Activated CD8-positive, alpha-beta memory T cell treated with anti-CD3 and anti-CD28 coated beads, Interleukin-2, amount 50 U/mL, for 24 hours (primary cell): ENCODE measurements around the gene CLEC20A.

Experiments
- DNase-seq: peaks from one replicate; pipeline ENCODE4 v3.0.0-alpha.2; 2020; ENCODE audit errors: extremely low read depth

CLEC20A gene

DNA sequence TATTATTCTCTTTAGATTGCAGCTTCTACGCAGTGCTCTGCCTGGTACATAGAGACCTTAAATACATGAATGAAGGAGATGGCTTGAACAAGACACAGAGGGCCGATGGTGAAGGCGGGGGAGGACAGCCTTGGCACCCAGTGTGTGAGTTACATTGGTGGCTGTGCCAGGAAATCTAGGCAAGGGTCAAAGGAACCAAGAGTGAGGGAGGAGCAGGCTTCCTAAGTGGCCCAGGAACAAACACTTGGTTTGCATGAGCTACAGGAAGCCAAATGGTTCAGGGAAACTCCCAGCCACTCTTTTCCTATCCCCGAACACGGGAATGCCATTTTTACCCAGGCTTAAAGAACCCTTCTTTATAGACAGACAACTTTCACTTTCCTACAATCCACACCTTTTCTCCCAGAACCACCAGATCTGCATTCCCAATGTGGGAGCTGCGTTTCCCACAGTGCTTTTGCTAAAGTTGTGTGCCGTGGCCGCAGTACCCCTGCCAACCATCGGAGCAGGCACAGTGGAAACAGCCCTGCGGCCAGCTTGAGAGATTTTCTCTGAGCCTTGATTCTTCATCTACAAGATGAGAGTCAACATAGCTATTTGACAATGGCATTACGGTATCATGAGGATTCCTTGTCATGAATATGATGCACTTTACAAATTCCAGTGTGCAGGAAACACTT lies 3.5 kb upstream of the CLEC20A start:
- DNase-seq: no peak

DNA sequence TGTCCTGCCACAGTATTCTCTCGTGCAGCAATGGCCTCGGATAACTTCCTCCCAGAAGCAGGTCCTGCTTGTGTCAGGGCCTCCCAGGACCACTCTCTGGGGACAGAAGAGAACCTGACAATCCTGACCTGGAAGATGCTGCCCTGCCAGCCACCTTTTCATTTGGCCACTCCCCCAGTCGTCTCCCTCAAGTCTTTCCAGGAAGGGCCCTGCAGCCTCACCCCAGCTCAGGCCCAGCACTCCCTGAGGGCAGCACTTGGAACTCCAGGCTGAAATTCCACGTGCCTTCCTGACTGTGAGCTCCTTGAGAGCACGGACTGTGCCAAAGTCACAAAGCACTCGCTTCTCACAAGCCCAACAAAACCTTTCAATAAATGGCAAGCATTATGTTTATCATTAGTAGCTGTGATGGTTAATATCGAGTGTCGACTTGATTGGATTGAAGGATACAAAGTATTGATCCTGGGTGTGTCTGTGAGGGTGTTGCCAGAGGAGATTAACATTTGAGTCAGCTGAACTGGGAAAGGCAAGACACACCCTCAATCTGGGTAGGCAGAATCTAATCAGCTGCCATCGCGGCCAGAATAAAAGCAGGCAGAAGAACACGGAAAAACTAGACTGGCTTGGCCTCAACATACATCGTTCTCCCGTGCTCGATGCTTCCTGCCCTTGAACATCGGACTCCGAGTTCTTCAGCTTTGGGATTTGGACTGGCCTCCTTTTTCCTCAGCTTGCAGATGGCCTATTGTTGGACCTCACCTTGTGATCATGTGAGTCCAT lies 2.3 kb upstream of the CLEC20A start:
- DNase-seq: no peak

DNA sequence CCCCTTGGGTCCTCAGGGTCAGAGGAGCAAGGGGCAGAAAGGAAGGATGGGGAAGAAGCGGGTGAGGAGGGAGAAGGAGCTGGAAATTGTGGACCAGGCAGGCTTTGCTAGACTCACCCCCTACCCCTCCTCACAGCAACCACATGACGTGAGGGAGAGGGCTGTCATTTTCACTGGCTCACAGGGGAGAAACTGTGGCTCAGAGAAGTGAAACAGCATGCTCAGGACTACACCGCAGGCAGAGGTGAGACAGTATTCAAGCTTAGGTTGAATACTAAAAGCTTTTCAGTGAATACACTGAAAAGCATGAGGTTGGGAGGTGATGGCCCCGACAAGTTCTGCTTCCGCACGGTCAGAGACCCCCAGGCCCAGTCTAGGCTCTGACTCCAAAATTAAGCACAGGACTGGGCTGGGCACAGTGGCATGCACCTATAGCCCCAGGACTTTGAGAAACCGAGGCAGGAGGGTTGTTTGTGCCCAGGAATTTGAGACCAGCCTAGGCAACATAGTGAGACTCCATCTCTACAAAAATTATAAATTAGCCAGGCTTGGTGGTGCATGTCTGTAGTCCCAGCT lies 1.2 kb upstream of the CLEC20A start:
- no peak for DNase-seq

DNA sequence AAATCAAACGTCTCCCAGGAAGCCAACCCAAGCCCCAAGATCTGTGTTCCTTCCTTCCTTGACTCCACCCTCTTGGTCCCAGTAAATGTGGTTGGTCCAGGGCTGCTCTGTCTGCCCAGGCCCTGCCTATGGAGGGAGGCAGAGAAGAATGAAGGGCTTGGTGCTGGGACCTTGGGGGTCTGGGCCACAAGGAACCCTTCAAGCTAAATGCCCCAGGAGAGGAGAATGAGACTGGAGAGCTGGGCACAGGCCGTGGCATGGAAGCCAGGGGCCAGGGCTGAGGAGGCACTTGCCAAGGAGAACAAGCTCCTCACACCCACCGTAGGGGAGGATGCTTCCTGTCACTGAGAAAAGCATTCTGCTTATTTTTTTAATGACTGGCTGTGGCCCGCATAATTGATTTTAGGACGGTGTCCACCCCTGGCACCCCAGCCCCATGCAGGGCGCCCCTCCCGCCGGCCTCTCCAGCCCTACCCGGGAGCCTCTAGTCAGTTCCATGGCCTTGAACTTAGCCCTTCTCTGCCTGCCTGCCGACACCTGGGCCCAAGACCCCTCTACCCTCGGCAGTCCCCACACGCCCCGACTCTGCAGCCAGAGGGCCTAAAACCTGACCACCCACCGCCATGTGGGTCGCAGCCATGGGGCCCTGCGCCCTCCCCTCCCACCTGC lies 889 bp downstream of the CLEC20A start:
- no peak for DNase-seq

DNA sequence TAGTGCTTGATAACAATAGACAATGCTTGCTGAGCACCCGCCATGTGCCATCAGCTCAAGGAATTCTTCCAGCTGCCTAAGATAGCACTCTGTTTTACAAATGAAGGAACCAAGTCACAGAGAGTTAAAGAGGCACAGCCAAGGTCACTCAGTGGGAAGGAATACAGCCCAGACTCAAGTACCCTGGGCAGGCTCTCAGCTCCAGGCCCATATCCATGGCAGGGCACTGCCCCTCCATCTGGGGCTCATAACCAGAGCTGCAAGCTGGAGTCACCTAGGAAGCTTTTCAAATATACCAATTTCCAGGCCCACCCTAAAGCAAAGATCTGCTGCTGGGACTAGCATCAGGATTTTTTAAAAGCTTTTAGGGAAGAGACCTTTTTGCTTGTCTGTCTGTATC lies 1.6 kb downstream of the CLEC20A start:
- DNase-seq: no peak

DNA sequence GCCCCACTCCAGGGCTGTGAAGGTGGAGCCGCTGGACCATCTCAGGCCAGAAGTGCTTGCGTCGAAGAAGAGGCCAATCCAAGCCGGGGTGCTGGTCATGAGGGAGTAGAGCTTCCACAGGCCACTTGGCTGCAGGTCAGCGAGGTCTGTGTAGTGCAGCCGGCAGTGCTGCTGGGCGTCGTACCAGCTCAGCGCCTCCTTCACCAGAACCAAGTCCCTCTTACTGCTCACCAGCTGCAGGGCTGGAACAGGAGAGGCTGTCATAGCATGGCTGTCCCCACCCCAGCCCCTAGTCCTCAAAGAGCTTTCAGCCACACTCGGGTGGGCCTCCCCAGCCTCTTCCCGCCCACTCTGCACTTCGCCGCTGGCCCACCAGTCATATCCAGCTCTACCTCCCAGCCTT lies 2.2 kb downstream of the CLEC20A start:
- no peak for DNase-seq

DNA sequence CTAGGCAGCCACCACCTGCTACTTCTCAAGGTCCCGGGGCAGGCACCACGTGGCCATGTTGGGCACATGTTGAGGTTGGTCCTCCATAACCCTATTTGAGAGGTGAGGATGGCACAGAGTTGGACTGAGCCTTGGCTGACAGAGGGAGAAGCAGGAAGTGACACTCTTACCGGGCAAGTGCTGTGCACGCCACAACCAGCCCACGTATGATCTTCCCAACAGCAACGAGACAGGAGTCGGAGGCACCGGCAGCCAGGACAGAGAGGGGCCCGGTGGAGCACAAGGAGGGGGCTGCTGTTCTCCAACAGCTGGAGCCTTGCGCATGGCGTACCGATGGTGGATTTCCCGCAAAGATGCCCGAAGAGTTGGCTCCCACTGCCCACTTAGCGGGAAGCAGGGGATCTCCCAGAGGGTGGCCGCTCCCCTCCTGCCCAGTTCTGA lies 3.4 kb downstream of the CLEC20A start:
- no peak for DNase-seq

DNA sequence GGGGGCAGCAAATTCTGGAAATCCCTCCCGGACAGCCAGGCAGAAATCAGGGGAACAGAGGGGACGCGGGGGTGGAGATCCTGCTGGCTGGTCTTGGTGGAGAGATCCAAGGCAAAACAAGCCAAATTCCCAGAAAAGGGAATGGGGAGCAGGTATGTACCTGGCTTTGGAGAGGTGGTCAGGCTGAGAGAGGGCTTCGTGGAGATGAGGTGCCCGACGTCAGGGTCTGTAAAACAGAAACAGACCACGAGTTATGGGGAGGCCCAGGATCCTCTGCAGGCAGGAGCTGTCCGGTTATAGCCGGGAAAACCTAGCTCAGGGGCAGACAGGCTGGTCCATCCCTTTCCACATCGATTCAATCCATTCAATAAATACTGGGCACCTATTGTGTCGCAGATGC lies 4.4 kb downstream of the CLEC20A start:
- no peak for DNase-seq

DNA sequence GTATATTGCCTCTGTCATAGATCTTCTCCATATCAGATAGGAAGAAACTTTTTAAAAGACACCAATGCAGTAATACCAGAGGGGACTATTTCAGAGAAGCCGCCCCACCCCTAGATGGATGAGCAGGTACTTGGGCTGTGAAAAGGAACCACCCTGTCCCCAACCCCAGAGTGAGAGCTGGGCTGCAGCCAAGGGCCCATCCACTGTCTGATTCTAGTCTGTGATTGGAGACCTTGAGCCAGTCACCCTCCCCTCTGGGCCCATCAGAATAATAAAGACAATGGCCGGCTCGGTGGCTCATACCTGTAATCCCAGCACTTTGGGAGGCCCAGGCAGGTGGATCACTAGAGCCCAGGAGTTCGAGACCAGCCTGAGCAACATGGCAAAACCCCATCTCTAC lies 5.0 kb downstream of the CLEC20A start:
- no peak for DNase-seq

DNA sequence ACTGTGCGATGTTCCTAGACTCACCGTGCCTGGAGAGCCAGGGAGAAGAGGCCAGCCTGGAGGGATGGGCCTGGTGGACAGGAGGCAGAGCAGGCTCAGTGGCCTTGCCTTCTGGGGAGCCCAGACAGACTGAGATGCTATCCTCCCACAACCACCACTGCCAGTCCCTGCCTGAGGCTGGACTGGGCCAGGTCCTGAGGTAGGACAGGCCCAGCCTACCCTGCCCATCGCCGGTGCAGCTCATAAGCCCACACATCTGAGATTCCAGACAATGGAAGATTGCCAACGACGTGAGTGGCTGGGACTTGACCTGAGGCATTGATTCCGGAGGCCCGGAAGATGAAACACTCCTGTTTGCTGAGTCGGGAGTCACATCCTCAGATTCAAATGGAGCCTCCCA lies 5.8 kb downstream of the CLEC20A start:
- no peak for DNase-seq

DNA sequence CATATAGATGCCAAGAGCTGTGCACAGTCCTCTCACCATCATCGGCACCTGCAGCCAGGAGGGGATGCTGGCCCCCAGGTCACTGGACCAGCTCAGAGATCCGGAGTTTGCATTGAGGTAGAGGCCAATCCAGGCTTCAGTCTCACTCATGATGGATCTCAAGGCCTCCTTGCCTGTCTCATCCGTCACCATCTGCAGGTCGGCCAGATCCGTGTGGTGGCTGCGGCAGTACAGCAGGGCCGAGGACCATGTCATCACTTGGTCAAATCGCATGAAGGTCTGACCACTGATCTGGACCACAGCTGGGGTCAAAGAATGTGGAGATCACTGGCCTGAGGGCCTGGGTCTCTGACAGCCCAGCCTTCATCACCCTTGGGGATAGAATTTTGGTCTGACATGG lies 6.6 kb downstream of the CLEC20A start:
- no peak for DNase-seq

DNA sequence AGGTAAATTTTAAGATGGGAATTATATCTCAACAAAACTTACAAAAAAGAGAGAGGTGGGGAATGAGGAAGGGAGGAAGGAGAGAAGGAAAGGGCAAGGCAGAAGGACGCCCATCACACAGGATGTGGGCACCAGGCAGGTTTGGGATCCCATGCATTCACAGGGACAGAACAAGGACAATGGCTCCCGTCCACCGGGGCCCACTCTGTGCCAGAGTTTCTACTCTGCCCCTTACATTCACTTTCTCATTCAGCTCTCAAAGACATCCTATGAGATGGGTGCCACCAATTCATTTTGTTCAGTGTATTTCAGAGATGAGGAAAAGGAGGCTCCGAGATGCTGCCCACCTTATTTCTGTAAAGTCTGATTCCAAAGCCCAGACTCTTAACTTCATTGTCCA lies 7.4 kb downstream of the CLEC20A start:
- no peak for DNase-seq

DNA sequence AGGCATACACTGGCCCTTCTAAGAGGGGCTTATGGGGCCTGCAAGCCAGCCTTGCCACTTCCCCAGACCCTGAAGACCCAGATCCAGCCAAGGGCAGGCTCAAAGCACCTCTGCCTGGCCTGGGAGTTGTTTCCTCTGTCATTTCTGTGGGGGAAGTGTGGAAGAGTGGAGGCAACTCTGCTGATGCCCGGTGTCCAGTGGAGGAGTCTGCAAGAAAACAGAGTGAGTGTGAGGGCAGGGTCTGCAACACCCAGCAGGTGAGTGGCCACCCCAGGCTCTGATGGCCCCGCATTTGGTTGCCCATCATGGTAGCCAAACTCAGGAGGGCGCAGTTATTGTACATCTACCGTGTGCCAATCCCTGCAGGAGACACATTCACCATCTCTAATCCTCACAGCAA lies 8.4 kb downstream of the CLEC20A start:
- DNase-seq: no peak

DNA sequence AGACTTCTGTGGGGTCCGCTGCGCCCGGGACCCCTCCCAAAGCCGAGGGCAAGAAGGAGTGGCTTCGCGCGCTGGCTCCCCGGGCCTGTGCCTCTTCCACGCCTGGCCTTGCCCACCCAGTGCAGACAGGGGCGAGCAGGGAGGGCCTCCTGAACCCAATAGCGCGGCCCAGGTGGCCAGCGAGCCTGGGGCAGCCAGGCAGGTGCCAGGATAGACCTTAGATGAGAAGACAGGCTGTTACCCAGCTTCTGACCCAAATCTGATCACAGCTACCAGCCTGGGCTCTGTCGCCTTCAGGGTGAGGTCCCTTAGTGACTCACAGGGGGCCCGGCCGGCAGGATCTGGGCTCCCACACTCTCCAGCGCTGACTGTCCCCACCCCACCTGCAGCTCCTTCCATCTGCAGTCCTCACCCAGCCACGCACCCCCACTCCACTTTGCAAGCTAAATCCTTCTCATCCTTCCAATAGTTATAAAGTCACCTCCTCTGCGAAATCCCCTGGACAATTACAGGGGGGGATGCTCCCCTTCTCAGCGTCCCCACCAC lies 9.6 kb downstream of the CLEC20A start:
- DNase-seq: no peak

DNA sequence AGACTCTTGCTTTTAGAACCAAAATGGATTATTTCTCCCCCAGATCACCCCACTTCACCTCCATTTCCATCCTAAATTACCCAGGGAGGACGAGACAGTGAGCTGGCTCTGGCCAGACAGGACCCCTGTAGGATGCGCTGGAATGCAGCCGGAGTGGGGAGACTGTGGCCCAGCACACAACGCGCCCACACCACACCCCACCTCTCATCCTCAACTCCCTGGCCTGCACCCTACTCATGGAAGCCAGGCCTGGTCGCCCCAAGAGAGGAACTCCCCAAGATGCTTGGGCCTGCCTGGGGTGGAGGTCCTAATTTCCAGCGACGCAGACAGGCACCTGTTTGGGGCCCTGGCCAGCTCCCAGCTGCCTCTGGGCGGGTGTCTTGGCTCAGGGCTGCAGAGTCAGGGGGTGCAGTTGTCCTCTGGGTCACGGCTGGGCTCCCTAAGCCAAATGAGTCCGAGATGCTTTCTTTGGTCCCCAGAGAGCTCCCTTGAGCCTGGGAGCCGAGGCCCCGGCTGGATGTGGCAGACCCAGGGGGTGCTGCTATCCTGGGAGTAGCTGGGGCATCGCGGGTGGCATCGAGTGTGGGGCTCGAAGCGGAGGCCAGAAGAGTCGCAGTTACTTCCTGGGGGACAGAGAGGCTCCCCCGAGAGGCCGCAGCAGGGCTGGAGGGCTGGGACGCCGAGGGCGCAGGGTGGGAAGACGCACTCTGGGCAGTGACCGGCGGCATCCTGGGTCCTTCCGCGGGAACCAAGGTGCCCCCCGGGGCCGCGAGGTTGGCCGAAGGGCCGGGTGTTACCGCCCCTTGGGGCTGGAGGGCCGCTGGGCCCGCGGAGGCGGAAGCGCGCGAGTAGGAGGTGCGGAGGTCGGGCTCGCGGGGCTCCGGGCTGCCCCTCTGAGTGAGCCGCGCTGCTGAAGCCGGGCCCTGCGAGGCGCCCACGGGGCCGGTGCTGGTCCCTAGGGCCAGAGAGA lies 10.4 kb downstream of the CLEC20A start:
- no peak for DNase-seq

DNA sequence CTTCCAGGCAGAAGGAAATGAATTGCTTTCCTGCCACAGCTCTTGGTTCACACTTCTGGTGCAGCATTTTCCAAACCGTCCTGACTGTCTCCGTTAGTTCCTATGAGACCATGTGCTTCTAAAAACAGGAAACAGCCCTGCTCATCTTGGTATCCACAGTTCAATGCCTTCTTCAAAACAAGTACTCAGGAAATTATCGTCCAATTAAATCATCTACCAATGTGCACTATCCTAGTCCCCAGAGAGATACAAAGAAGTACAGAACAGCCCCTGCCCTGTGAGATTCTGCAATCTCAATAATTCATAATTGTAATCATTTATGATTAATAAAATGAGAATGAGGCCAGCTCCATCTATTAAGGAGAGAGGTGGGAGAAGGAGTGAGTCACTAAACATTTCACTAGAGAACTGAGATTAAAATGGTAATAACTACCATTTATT lies 11.2 kb downstream of the CLEC20A start:
- no peak for DNase-seq

DNA sequence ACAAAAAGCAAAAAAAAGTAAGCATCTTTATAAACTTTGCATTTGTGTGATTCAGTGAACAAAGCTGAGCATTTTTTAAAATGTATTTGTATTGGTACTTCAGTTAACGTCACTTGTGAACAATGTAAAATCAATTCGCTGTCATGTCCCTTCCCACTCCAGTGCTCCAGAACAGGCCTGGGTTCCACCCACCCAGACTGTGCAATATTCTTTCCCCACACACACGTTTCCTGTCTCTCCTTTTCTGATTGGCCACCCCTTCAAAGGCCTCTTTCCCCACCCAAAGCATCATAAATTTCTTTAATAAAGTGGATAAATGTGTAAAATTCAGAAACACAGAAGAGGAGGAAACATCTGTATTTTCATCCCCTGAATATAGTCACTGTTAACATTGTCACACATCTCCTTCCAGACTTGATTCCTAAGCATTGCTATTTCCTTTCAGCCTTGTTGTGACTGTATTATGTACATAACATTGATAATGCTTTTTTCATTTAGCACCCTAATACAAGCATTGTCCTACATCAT lies 12.0 kb downstream of the CLEC20A start:
- DNase-seq: no peak

DNA sequence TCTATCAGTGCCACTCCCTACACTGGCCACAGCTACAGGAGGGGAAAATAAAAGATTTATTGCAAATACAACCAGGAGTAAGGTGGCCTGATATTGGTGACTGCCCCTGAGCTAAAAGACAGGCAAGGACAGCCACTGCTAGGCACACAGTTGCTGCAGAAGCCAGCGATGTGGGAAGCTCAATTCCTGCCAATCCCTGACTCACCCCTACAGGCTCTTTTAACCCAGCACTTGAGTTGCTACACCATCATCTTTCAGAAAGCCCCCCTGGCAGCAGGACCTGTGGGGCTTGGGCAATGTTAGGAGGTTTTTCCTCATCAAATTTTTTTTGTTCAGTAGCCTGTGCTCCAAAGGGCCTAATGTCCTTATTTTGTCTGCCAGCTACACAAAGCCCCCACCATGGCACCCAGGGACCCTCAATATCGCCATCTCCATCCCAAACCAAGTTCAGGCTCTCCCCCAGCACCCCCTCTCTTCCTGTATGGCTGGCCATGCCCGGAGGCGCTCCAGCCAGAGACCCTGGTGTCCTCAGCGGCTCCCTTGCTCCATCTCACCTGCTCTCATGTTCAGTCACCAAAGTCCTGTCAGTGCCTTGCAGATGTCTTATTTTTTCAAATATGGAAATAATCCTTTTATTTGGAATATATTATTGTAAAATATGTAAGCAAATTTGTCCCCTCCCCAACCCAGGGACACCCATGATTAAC lies 13.4 kb downstream of the CLEC20A start:
- no peak for DNase-seq

DNA sequence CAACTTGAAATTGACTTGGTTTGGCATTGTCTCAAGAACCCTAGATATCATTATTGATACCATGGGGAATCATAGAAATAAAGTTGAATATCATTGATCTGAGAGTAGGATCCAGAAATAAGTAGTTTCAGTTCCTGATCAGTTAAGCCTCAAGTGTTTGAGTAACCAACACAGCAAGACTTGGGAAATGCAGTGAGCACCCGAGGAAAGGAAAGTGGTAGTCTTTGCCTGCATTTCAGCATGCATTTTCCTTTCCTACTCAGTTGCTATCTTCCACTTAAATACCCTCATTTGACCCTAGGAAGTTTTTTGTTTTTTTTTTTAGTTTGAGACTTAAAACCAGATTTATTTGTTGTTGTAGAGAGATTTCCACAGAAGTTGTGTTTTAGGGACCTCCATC lies 18.9 kb downstream of the CLEC20A start:
- no peak for DNase-seq

DNA sequence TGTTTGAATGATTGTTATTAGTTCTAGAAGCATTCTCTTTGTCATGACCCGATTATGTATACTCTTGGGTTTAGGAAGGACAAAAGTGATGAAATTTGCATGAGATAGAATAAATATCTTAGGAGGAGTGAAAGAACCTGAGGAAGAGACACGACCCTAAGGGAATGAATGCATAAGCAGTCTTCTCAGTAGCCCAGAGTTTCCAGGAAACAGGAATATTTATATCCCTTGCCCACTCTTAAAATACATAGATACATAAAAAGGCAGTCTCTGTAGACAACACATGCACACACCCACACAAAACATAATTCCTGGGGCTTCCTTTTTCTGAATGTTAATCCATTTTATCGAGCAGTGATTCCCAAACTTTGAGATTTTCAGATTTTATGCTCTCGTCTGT lies 19.4 kb downstream of the CLEC20A start:
- no peak for DNase-seq
